ENCODE data around the gene CHN2.

Gene CHN2

DNA sequence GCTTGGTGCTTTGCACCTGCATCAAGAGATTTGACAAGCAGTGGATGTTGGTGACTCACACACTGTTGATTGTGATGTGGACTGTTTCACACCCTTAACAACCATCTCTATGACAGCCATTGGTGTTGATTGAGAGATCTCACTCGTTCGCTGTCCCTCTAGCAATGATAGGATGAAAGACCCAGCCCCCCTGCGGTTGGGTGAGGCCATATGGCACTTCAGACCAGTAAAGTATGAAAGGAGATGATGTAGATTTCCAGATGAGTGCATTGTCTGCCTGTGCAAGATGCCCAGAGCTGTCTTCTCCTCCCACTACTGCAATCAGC is 230.4 kb downstream of the CHN2 start:
- peak overlapping the region; percentile 15; the same call in 1 of the 2 replicates for H3K4me3 ChIP-seq (ENCODE audit: low read depth, low read length)
- DNase-seq, result peak; percentile 75
- H3K36me3 ChIP-seq, result no peaks in the 10 kb centered on the region
- H3K27ac ChIP-seq, result peak overlapping the region; percentile 32
- TF ChIP-seq, protein P1, sequence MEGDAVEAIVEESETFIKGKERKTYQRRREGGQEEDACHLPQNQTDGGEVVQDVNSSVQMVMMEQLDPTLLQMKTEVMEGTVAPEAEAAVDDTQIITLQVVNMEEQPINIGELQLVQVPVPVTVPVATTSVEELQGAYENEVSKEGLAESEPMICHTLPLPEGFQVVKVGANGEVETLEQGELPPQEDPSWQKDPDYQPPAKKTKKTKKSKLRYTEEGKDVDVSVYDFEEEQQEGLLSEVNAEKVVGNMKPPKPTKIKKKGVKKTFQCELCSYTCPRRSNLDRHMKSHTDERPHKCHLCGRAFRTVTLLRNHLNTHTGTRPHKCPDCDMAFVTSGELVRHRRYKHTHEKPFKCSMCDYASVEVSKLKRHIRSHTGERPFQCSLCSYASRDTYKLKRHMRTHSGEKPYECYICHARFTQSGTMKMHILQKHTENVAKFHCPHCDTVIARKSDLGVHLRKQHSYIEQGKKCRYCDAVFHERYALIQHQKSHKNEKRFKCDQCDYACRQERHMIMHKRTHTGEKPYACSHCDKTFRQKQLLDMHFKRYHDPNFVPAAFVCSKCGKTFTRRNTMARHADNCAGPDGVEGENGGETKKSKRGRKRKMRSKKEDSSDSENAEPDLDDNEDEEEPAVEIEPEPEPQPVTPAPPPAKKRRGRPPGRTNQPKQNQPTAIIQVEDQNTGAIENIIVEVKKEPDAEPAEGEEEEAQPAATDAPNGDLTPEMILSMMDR (IDR thresholded peaks at IDR 0.05; ENCODE audit: low read depth, low read length), result no peak
- no peaks in the 10 kb centered on the region for H3K27me3 ChIP-seq (ENCODE audit: insufficient read depth, low read depth, severe bottlenecking)
- no peaks in the 10 kb centered on the region for H3K9me3 ChIP-seq (ENCODE audit: severe bottlenecking)

DNA sequence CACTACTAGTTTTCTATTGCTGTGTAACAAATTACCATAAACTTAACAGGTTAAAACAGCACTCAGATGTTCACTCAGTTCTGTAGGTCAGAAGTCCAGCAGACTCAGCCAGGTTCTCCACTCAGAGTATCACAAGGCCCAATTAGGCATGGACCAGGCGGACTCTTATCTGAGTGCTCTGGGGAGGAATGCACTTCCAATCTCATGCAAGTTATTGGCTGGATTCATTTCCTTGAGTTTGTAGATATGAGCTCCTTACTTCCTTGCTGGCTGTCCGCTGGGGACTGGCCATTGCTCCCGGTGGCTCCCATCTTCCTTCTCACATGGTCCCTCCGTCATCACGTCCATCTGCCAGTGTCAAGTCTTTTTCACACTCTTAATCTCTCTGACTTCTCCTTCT is 232.0 kb downstream of the CHN2 start:
- H3K4me3 ChIP-seq (ENCODE audit: low read depth, low read length), result no peak overlapping the region
- no peaks in the 10 kb centered on the region for H3K9me3 ChIP-seq (ENCODE audit: severe bottlenecking)
- no peak for DNase-seq
- TF ChIP-seq, protein P1 (IDR thresholded peaks at IDR 0.05; ENCODE audit: low read depth, low read length), result no peak
- no peak overlapping the region for H3K27ac ChIP-seq
- no peaks in the 10 kb centered on the region for H3K27me3 ChIP-seq (ENCODE audit: insufficient read depth, low read depth, severe bottlenecking)
- H3K36me3 ChIP-seq, result no peaks in the 10 kb centered on the region

- TF ChIP-seq, protein P1 (IDR thresholded peaks at IDR 0.05; ENCODE audit: low read depth, low read length), result no peak
- Histone ChIP-seq H3K4me3 (ENCODE audit: low read depth, low read length) (no peak overlapping the region), H3K9me3 (ENCODE audit: severe bottlenecking) (no peaks in the 10 kb centered on the region), H3K27ac (no peak overlapping the region), H3K27me3 (ENCODE audit: insufficient read depth, low read depth, severe bottlenecking) (no peaks in the 10 kb centered on the region), H3K36me3 (no peaks in the 10 kb centered on the region)
- no peak for DNase-seq
Observed at GRCh38 chr7:29429401-29429800, 234.8 kb downstream of the CHN2 start.

- no peak overlapping the region for H3K4me3 ChIP-seq (ENCODE audit: low read depth, low read length)
- TF ChIP-seq, protein P1 (IDR thresholded peaks at IDR 0.05; ENCODE audit: low read depth, low read length), result no peak
- no peaks in the 10 kb centered on the region for H3K27me3 ChIP-seq (ENCODE audit: insufficient read depth, low read depth, severe bottlenecking)
- H3K9me3 ChIP-seq (ENCODE audit: severe bottlenecking), result no peaks in the 10 kb centered on the region
- H3K36me3 ChIP-seq, result no peaks in the 10 kb centered on the region
- DNase-seq, result no peak
- no peak overlapping the region for H3K27ac ChIP-seq
Observed at GRCh38 chr7:29430279-29430949, 235.8 kb downstream of the CHN2 start.

GRCh38 chr7:29431686-29432085 is 237.1 kb downstream of the CHN2 start:
- TF ChIP-seq, protein P1 (IDR thresholded peaks at IDR 0.05; ENCODE audit: low read depth, low read length), result no peak
- no peaks in the 10 kb centered on the region for H3K9me3 ChIP-seq (ENCODE audit: severe bottlenecking)
- no peak for DNase-seq
- no peaks in the 10 kb centered on the region for H3K27me3 ChIP-seq (ENCODE audit: insufficient read depth, low read depth, severe bottlenecking)
- H3K4me3 ChIP-seq (ENCODE audit: low read depth, low read length), result no peak overlapping the region
- no peaks in the 10 kb centered on the region for H3K36me3 ChIP-seq
- H3K27ac ChIP-seq, result no peak overlapping the region

GRCh38 chr7:29432721-29433120 is 238.1 kb downstream of the CHN2 start:
- no peaks in the 10 kb centered on the region for H3K9me3 ChIP-seq (ENCODE audit: severe bottlenecking)
- DNase-seq, result no peak
- TF ChIP-seq, protein P1 (IDR thresholded peaks at IDR 0.05; ENCODE audit: low read depth, low read length), result no peak
- no peak overlapping the region for H3K4me3 ChIP-seq (ENCODE audit: low read depth, low read length)
- H3K27ac ChIP-seq, result no peak overlapping the region
- H3K27me3 ChIP-seq (ENCODE audit: insufficient read depth, low read depth, severe bottlenecking), result no peaks in the 10 kb centered on the region
- H3K36me3 ChIP-seq, result no peaks in the 10 kb centered on the region

Measured in WERI-Rb-1 (cell line).